Fibroblast of lung (primary cell): ENCODE results near the gene YBX3. TPM values are rescaled to one million over a fixed set of nuclear protein-coding genes. Genes with fewer than 3 reads are reported as not detected.

Experiments used
- DNase-seq, 2 donors: peaks; one replicate each; pipeline versions ENCODE4 v3.0.0 to v3.0.0-alpha.2; 2010; ENCODE audit warnings: low read depth in 2 of 2
- H2AFZ ChIP-seq: 2 replicates; pipeline ENCODE4 v1.5.1; 2012; ENCODE audit warnings: low read length, control low read depth, inconsistent platforms
- H3K27ac ChIP-seq: 2 replicates; pipeline ENCODE4 v1.5.1; 2011; ENCODE audit warnings: low read length, control low read depth; ENCODE audit not compliant: insufficient read depth
- H3K27me3 ChIP-seq: 2 replicates; pipeline ENCODE4 v1.5.1; 2011; ENCODE audit warnings: mild to moderate bottlenecking, low read length; ENCODE audit not compliant: control insufficient read depth, insufficient read depth
- H3K36me3 ChIP-seq: 2 replicates; pipeline ENCODE4 v1.5.1; 2011; ENCODE audit warnings: low read length; ENCODE audit not compliant: control insufficient read depth, insufficient read depth
- H3K4me1 ChIP-seq: 2 replicates; pipeline ENCODE4 v1.5.1; 2011; ENCODE audit warnings: low read length; ENCODE audit not compliant: control insufficient read depth, insufficient read depth; ENCODE audit errors: extremely low read depth
- H3K4me2 ChIP-seq: 2 replicates; pipeline ENCODE4 v1.5.1; 2011; ENCODE audit warnings: low read length, control low read depth; ENCODE audit not compliant: insufficient read depth; ENCODE audit errors: extremely low read depth
- H3K4me3 ChIP-seq, 4 experiments: fragments of 200-600 bp in 1 of 4; sonication (generic) in 1 of 4; replicated peaks in 1 of 4; 2 replicates each; pipeline ENCODE4 v1.5.1; 2011 to 2016; ENCODE audit warnings: low read length in 4 of 4, low read depth in 3 of 4, mild to moderate bottlenecking in 3 of 4, control low read depth in 2 of 4, inconsistent platforms in 1 of 4, mixed read lengths in 1 of 4; ENCODE audit not compliant: insufficient read depth in 1 of 4; ENCODE audit errors: control extremely low read depth in 1 of 4
- H3K79me2 ChIP-seq: 2 replicates; pipeline ENCODE4 v1.5.1; 2012; ENCODE audit warnings: mild to moderate bottlenecking, low read length, inconsistent platforms; ENCODE audit not compliant: control insufficient read depth, insufficient read depth
- H3K9ac ChIP-seq: 2 replicates; pipeline ENCODE4 v1.5.1; 2011; ENCODE audit warnings: mild to moderate bottlenecking, low read length, control low read depth; ENCODE audit not compliant: insufficient read depth
- H3K9me3 ChIP-seq: 2 replicates; pipeline ENCODE4 v1.5.1; 2012; ENCODE audit warnings: low read depth, low read length; ENCODE audit not compliant: control insufficient read depth, insufficient read depth
- H4K20me1 ChIP-seq: 2 replicates; pipeline ENCODE4 v1.5.1; 2011; ENCODE audit warnings: low read length; ENCODE audit not compliant: control insufficient read depth, insufficient read depth; ENCODE audit errors: extremely low read depth
- EZH2 ChIP-seq: IDR thresholded peaks from 2 replicates; pipeline ENCODE4 v1.5.1; 2012; ENCODE audit warnings: low read length, control low read depth, mild to moderate bottlenecking; ENCODE audit errors: missing control alignments
- polyA plus RNA-seq, 2 donors: library from polyadenylated mRNA; depleted of rRNA in 1 of 2; stranded (reverse) in 1 of 2; unstranded in 1 of 2; fragments of >200 nt; gene quantifications; 2 replicates each; pipeline ENCODE4 v1.2.1, GENCODE V29; 2011 to 2012; ENCODE audit warnings: missing spikeins in 1 of 2
- total RNA-seq: library from RNA; depleted of rRNA; stranded (reverse); fragments of >200 nt; gene quantifications from 2 replicates; pipeline ENCODE4 v1.2.1, GENCODE V29; 2014
- TF ChIP-seq, protein P1 (sequence below), 2 donors: IDR thresholded peaks in 1 of 2; conservative IDR thresholded peaks in 1 of 2; 1 replicate in 1 of 2; 2 replicates in 1 of 2; pipeline ENCODE4 v1.5.1; 2011 to 2012; ENCODE audit warnings: low read length in 2 of 2, control low read depth in 1 of 2, inconsistent platforms in 1 of 2, low read depth in 1 of 2, mild to moderate bottlenecking in 1 of 2

The YBX3 gene
- total and polyA plus RNA-seq, 2 donors (not counting 1 experiment from before 2014, with no cell fraction given): 97.8 to 172 TPM

DNA sequence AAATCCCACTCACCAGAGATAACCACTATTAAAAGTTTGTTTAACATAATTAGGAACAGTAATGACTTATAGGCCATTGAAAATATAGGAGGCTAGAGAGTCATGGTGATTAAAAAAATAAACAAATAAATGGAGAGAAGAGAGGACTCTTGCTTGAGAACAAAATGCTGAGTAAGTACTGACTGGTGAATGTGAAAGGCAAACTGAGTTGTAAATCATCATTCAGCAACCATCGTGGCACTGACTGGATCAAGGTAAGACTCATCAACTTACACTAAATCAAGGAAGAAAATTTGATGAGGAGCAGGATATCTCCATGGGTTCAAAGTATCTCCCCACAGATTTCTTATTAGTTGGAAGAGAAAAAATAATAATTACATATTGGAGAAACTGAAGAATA lies 14.1 kb upstream of the YBX3 start:
- TF ChIP-seq, protein P1, sequence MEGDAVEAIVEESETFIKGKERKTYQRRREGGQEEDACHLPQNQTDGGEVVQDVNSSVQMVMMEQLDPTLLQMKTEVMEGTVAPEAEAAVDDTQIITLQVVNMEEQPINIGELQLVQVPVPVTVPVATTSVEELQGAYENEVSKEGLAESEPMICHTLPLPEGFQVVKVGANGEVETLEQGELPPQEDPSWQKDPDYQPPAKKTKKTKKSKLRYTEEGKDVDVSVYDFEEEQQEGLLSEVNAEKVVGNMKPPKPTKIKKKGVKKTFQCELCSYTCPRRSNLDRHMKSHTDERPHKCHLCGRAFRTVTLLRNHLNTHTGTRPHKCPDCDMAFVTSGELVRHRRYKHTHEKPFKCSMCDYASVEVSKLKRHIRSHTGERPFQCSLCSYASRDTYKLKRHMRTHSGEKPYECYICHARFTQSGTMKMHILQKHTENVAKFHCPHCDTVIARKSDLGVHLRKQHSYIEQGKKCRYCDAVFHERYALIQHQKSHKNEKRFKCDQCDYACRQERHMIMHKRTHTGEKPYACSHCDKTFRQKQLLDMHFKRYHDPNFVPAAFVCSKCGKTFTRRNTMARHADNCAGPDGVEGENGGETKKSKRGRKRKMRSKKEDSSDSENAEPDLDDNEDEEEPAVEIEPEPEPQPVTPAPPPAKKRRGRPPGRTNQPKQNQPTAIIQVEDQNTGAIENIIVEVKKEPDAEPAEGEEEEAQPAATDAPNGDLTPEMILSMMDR (conservative IDR thresholded peaks at IDR 0.05 in 1 of 2, IDR thresholded peaks at IDR 0.05 in 1 of 2; ENCODE audit: low read depth in 1 of 2, low read length in 2 of 2): no peak
- no peak for TF ChIP-seq EZH2
- no peak for DNase-seq
- Histone ChIP-seq H4K20me1 (no peaks in the 10 kb centered on the region), H3K4me3 (no peak overlapping the region), H2AFZ (no peak overlapping the region), H3K36me3 (no peaks in the 10 kb centered on the region), H3K9me3 (no peaks in the 10 kb centered on the region), H3K27ac (no peak overlapping the region), H3K27me3 (no peaks in the 10 kb centered on the region), H3K4me2 (no peak overlapping the region), H3K4me1 (no peaks in the 10 kb centered on the region), H3K79me2 (no peaks in the 10 kb centered on the region), H3K9ac (no peak overlapping the region)

DNA sequence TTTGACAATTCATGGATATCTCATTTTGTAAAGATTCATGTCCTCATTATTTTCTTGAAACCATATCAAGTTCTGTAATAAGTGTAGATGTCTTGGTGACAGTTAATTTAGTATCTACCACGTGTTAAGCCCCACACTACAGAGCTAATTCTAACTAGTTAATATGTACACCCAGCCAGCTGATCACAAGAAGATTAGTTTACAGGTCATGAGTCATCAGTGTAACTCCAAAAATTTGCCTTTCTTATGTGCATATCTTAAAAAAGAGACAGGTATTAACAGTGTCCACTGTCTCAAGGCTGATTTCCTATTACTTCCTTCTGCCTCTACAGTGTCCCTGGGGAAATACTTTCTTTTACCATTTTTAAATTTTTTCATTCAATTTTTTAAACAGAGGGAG lies 13.3 kb upstream of the YBX3 start:
- no peaks in the 10 kb centered on the region for H3K4me1 ChIP-seq
- no peaks in the 10 kb centered on the region for H3K36me3 ChIP-seq
- no peak overlapping the region for H3K9ac ChIP-seq
- no peak overlapping the region for H3K4me3 ChIP-seq
- H3K79me2 ChIP-seq: no peaks in the 10 kb centered on the region
- DNase-seq: no peak
- H3K9me3 ChIP-seq: no peaks in the 10 kb centered on the region
- TF ChIP-seq EZH2: no peak
- TF ChIP-seq, protein P1 (conservative IDR thresholded peaks at IDR 0.05 in 1 of 2, IDR thresholded peaks at IDR 0.05 in 1 of 2; ENCODE audit: low read depth in 1 of 2, low read length in 2 of 2): no peak
- no peaks in the 10 kb centered on the region for H3K27me3 ChIP-seq
- no peak overlapping the region for H2AFZ ChIP-seq
- H3K4me2 ChIP-seq: no peak overlapping the region
- H3K27ac ChIP-seq: no peak overlapping the region
- H4K20me1 ChIP-seq: no peaks in the 10 kb centered on the region

DNA sequence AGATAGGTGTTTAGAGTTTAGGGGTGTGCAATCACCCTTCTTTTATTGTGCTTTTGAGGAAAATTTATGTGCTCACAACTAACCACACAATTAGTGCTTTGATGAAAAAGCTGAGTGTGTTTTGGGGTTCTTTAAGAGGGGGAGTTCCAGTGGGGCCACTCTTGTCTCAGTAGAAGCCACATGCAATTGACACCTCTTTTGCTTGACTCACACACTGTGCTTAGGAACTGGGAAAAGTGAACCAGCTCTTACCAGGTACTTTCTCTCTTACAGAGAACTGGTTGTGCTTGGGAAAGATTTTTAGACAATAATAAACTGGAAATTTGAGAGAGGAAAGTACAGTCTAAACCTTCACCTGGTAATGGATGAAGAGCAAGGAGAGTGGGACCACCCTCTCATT lies 12.3 kb upstream of the YBX3 start:
- H3K36me3 ChIP-seq: no peaks in the 10 kb centered on the region
- DNase-seq: no peak
- no peaks in the 10 kb centered on the region for H3K79me2 ChIP-seq
- H4K20me1 ChIP-seq: no peaks in the 10 kb centered on the region
- TF ChIP-seq EZH2: no peak
- TF ChIP-seq, protein P1 (conservative IDR thresholded peaks at IDR 0.05 in 1 of 2, IDR thresholded peaks at IDR 0.05 in 1 of 2; ENCODE audit: low read depth in 1 of 2, low read length in 2 of 2): no peak
- no peaks in the 10 kb centered on the region for H3K27me3 ChIP-seq
- H3K27ac ChIP-seq: no peak overlapping the region
- no peak overlapping the region for H3K4me2 ChIP-seq
- no peaks in the 10 kb centered on the region for H3K9me3 ChIP-seq
- no peaks in the 10 kb centered on the region for H3K4me1 ChIP-seq
- no peak overlapping the region for H3K9ac ChIP-seq
- no peak overlapping the region for H2AFZ ChIP-seq
- H3K4me3 ChIP-seq: no peak overlapping the region
